CD4-positive, alpha-beta T cell treated with Interleukin-17A for 1 hour (primary cell): Measurements from ENCODE around the gene DLEC1.
A peak's percentile ranks its signal among the peaks of the same experiment; 100 is the strongest.

ENCODE experiments used
- DNase-seq: peaks from one replicate; pipeline ENCODE4 v3.0.0-alpha.2; 2020

The DLEC1 gene

DNA sequence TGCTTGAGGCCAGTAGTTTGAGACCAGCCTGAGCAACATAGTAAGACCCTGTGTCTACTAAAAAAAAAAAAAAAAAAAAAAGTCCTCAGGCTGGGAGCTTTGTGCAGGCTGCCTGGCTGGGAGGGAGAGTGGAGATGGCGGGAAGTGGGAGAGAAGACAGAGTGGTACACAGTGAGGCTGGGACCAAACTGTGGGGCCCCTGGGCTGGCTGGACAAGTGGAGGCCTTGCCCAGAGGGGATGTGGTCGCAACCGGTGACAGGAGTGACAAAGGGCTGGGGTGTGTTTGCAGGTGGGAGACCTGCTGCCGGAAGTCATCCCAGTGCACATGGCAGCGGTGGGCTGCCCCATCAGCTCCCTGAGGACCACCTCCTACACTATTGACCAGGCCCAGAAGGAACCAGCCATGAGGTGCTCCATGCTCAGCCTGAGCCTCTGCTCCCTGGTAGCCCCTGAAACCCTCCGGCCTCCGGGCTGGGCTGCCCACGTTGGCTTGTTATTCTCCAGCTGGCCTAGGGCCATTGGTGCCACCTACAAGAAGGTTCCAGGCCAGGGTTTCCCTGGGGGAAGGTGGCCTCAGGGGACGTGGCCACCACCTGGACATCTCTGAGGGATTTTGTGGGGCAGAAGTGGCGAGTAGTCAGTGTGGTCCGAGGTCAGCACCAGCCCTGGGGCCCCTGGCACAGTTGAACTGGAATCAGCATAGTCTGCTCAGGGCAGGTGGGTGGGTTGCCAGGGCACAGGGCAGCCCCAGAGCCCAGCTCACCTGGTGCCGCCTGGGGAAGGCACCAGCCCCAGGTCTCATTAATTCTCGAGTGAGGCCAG is 75.3 kb downstream of the DLEC1 start:
- DNase-seq = no peak

DNA sequence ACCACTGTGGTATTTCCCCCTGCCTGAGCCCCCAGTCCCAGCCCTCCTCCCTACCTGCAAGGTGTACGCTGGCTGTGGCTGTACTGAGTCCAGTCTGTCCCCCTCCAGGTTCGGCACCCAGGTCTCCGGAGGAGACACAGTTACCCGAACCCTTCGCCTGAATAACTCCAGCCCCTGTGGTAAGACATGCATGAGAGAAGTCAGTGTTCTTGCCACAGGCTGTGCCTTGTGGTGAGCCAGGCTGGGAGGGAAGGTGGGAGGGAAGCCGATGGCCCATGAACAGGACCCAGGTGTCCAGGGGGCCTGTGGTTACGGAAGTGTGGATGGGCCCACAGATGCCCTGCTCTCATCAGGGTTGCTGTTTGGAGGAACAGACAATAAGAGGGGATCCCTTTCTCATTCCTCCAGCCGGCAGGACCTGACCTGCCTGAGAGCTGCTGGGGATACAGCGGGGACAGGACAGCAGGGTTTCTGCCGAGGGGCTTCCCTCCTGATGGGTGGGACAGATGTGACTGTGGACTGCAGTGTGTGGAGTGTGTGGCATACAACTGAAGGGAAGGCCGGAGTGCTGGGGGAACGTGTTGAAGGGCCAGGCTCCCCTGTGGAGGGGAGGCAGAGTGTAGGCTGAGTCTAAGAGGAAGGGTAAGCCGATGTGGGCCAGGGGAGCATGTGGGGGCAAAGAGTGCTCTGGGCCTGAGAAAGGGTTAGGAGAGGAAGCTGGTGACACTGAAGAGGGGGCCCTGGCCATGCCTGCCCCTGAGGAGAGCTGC is 76.1 kb downstream of the DLEC1 start:
- no peak for DNase-seq

DNA sequence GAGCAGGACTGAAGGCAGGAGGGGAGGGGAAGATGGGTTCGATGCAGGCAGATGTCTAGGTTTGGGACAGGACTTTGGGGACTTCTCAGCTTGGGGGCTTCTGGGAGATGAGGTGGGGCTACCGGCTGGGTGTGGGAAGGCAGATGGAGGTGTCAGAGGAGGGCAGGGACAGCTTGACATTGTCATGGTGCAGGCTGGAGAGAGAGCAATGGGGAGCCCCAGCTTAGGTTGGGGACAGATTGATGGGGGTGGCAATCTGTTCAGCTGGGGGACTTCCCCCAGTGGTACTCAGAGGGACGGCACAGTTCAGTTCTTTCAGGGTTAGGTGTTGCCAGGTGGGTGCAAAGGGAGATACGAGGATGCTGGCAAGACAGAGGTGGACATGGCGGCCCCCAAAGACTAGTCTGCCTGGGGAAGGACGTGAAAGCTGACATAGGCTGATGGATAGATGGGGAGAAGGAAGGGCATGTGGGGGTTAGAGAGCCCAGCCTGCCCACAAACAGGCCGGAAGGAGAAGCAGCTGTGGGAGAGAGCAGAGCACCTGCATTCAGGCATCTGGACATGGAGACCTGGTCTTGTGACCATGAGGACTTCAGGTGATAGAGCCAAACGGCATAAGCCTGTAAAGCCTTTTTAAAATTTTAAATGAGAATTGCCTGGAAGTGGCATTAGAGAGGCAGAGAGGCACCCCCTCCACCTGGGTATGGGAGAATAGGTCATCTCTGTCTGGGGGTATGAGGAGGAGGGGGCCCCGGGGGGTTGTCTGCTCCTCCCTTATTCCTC is 76.8 kb downstream of the DLEC1 start:
- DNase-seq = no peak

DNA sequence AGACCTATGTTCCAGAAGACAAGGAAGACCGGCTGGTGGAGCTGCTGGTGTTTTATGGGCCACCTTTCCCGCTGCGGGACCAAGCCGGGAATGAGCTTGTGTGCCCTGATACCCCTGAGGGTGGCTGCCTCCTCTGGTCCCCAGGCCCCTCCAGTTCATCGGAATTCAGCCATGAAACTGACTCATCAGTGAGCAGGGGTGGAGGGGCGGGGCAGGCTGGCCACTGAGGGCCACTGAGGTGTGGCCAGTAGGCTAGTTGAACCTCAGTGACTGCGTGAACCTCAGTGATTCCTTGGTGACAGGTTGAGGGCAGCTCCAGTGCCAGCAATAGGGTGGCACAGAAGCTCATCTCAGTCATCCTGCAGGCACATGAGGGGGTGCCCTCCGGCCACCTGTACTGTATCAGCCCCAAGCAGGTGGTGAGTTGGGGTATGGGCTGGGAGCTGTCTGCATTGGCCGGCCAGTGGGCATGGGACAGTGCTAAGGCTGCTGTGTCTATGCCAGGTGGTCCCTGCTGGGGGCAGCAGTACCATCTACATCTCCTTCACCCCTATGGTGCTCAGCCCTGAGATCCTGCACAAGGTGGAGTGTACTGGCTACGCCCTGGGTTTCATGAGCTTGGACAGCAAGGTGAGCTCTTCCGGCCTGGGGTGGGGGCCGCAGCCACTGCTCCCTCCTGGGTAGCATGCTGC is 77.6 kb downstream of the DLEC1 start:
- DNase-seq = no peak

DNA sequence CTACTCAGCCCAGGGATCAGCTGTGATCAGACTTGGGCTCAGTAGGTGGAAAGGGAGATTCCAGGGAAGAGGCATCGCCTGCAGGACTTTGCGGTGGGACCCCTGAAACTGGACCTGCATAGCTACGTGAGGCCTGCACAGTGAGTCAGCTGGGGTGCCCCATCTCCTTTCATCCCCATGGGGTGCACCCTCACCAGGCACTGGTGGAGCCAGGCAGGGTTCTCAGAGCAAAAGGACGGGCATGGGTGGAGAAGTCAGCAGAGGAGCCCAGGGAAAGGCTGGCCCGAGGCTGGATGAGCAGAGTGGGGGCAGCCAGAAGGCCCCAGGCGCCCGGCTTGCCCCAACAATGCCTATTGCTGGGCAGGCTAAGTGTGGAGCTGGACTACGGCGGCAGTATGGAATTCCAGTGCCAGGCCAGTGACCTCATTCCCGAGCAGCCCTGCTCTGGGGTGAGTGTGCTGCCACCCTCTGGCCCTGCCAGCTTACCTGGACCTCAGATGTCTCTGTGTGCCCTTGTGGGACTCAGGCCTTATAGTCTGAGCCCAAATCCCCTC is 78.2 kb downstream of the DLEC1 start:
- no peak for DNase-seq

DNA sequence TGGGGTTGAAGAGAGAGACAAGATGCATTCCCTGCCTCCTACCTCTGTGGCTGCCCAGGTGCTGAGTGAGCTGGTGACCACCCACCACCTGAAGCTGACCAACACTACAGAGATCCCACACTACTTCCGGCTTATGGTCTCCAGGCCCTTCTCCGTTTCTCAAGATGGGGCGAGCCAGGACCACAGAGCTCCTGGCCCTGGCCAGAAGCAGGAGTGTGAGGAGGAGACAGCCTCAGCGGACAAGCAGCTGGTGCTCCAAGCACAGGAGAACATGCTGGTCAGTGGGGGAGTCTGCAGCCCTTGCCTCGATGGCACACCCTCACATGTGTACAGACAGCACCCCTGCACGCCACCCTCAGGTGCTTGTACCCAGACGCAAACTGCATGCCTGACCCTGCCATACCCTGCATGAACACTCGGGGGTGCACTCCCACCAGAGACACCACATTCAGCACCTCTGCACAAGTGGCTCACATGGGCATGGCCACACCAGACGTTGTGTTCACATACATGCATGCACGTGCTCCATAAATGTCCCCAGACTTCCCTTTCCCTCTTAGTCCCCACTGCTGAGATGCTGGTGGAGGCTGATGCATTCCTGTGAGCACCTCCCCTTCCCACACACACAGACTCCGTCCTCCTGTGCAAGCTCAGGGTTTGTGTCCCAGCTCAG is 78.9 kb downstream of the DLEC1 start:
- DNase-seq = peak; percentile 80

DNA sequence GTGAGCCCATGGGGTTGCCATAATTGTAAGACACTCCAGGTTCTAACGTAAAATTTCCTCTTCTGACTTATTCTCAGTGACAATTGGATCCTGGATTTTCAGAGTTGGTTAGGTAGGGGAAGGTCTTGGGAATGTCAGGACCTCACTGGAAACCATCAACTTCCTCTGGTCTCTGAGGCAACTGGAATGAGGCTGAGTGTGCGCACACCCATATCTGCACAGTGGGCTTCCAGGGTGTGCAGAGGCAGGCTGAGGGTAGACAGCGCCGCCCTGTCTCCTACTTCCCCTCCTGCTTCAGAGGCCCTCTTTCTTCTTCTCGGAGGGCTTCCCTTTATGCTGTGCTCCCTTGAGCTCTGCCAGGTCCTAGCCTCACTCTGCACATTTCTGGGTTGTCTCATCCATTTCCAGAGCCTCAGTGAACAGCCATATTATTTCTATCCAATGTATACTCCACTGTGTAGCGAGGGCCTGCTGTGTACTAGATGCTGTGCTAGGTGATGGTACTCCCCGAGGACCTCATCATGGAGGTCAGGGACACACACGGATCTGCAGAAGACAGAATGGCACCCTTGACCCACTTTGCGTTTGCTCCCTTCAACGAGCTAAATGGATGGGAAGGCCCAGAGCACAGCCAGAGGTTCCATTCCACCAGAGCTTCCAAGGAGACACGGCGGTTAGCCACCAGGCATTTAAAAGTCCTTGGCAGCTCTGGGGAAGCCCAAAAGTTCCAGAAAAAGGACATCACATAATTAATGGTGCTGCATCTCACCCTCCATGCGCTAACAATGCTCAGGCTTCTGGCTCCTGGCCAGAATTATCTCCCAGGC is 79.6 kb downstream of the DLEC1 start:
- DNase-seq = no peak

DNA sequence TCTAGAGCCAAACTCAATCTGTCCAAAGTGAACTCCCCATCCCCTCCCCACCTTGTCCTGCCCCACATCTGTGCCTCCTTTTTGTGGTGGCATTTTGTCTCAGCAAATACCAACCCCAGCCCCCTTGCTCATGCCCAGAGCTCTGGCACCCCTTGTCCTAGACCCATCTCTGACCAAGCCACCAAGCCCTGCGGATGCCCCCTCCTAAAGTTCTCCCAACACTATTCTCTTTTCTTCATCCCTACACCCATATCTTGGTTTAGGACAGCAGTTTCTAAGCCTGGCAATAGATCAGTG is 80.2 kb downstream of the DLEC1 start:
- DNase-seq = no peak

DNA sequence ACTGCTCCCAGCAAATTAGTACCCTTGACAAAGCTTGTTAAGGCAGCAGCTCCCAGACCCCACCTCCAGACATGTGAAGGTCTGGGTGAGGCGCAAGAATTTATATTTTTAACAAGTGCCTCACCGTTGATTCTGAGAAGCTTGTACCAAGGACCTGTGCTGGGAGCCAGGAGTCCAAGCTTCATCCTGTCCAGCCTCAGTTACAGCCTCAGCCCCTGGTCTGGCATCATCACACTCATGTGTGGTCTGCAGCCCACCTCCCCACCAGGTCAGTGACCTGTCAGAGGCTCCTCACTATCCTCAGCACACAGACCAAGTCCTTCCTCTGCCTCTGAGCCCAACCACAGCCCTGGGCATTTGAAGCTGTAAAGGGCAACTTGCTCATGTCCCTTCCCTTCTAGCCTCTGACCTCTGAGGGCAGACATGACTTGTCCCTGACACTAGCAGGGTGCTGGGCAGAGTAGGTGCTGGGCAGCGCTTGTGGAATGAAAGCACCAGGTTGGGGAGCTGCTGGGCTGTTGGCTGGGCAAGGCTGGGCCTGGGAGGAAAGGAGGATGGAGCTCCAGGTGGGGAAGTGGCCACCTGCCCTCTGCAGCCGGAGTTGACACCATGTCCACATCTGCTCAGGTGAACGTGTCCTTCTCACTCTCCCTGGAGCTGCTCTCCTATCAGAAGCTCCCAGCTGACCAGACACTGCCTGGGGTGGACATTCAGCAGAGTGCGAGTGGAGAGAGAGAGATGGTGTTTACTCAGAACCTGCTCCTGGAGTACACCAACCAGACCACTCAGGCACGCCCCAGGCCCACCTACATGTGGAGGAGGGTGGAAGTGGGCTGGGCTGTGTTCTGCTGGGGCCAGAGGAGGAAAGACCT is 81.0 kb downstream of the DLEC1 start:
- no peak for DNase-seq

DNA sequence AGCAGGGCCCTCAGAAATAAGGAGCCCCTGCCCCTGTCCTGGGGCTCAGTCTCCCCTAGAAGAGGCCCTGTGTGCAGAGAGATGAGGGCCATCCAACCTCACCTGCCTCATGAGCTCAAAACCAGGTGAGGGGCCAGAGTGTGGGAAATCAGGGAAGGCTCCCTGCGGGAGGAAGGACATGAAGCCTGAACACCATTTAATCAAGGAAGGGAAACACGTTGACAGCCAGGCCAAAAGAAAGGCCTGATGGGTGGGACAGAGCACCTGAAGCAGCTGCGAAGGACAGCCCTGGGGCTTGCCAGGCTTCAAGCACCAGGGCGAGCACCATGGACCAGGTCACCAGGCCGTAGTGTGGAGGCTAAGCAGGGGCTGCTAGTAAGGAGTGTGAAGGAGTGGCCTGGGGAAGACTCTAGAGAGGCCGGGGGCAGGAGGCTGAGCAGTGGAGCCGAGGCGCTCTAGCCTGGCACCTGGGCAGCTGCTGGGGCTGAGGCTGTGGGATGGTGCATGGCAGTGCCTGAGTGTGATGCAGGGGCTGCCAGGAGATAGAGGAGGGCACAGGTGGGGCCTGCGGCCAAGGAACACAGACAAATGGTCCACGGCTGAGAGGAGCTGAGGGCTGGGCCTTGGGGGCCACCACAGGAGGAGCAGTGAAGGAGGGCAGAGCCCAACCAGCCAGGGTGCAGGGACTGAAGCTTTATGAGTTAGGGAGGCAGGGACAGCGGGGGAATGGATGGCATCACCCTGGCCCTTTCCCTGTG is 81.9 kb downstream of the DLEC1 start:
- DNase-seq = no peak

DNA sequence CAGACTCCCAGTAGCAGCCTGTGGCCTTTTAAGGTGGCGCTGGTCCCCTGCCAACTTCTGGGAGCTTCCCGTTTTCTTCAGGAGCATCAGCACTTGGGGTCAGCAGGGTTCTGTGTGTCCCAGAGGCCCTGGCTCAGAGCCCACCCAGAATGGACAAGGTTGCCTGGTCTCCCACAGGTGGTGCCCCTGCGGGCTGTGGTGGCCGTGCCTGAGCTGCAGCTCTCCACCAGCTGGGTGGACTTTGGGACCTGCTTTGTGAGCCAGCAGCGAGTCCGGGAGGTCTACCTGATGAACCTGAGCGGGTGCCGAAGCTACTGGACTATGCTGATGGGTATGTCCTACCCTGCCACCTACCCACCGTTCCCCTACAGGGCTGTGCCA is 82.4 kb downstream of the DLEC1 start:
- no peak for DNase-seq

DNA sequence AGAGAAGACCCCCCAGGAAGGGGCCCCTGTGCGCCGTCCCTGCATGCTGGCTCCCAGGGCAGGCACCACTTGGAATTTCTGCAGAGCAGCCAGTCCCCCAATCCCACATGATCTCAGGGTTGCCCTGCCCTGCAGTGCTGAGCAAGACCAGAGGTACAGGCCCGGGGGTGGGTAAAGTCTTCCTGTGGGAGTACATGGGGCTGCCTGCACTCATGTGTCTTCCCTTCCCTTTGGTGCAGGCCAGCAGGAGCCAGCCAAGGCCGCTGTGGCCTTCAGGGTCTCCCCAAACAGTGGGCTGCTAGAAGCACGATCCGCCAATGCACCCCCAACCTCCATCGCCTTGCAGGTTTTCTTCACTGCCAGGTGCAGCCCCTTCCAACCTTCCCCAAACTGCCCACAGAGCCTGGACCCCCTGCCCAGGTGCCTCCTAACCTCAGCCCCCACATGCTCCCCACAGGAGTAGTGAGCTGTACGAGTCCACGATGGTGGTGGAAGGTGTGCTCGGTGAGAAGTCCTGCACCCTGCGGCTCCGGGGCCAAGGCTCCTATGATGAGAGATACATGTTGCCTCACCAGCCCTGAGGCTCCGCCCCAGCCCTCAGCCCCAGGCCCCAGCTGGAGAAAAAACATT is 82.9 kb downstream of the DLEC1 start:
- no peak for DNase-seq

DNA sequence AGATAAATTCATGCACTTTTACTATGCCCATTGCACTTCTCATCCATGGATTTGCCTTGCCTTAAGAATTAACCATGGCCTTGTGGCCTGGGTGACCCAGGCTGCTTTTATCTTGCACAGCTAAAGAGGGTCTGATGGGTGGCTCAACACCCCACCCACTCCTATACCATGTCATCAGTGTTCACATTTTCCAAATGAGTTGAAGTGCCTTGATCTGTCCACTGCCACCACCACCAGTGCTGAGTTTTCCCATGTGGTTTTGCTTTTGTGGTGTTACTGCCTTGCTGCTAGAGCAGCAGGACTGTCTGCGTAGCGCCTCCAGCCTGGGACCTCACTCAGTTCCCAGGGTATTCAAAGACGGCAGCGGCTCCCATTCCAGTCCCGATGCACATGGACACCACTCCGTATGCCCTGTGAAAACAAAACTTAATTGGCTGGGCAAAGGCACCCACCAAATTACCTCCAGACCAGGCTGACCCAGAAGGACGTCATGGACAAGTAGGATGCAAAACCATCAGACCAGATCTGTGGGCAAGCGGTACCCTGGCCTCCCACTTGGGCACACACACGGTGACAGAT is 83.8 kb downstream of the DLEC1 start:
- no peak for DNase-seq

DNA sequence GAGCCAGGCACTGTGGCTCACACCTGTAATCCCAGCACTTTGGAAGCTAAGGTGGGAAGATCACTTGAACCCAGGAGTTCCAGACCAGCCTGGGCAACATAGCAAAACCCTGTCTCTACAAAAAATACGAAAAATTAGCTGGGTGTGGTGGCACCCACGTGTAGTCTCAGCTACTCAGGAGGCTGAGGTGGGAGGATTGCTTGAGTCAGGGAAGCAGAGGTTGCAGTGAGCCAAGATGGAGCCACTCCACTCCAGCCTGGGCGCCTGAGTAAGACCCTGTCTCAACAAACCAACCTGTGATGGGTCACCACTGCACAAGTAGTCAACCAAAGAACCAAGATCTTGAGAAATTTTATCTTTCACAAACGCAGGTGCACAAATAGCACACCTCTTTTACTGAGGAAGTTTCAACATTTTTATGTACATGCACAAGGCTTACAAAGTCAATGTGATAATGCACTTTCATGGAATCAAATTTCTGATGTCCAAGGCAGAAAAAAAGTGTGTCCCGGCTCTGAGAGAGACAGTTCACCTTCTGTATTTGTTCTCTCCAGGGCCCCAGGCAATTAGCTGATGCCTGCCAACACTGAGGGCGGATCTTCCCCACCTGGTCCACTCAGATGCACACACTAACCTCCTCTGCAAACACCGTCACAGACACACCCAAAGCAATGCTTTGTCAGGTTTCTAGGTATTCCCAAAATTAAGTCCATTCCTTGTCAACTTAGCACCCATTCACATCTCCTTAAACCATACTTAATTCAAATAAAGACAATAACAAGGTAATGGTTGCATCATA is 85.5 kb downstream of the DLEC1 start:
- no peak for DNase-seq

DNA sequence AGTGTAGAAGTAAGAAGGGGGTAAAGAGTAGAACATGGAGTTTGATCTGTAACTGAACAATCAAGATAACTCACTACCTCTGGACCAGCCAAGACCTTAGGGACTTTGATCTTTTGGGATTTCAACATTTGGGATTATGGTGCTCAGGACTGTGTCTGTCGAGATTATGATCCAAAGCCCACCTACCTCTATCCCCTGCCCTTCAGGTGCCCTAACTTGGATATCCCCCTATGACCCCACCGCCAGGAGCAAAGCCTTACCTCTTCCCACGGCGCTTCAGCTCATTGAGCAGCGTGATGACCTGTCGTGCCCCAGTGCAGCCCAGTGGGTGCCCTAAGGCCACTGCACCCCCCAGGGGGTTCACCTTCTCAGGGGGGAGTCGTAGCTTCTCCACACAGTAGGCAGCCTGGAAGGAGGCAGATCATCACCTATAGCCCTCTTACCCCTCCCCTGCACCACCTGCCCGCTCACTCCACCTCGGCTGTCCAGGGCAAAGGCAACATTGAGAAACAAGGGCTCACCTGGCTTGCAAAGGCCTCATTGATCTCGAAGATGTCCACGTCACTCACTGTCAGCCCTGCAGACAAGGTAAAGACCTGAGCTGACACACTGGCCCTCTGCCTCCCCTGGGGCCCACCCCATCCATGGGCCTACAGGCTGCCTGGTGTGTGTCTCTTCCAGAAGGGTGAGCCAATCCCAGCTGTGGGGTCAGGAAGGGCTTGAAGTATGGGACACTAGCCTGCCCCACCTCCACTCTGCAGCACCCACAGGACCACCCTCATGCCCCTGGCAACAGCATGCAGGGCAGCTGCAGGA is 86.5 kb downstream of the DLEC1 start:
- DNase-seq = no peak

DNA sequence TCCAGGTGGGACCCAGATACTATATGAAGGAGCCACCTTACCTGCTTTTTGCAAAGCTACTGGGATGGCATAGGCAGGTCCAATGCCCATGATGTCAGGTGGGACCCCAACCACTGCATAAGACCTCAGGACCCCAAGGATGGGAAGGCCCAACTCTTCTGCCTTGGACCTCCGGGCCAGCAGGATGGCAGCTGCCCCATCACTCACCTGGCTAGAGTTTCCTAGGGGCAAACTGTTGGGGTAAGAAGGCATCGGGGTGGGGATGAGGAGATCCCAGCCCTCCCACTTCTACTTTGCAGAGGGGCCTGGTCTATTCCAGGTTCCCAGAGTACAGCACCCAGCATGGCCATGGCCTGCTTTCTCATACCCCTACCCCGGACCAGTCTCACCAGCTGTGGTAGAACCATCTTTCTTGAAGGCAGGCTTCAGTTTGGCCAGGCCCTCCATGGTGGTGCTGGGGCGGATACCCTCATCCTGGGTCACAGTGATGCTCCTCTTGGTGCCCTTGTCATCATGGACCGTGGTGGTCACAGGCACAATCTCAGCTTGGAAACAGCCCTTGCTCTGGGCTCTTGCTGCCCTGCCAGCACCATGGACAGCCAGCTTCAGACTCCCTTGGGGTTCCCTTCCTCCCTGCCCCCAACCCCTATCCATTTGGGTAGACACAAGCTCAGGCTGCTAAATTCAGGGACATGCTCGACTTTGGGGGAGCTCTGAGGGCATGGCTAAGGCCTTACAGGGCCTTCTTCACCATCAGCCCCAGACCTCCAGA is 87.3 kb downstream of the DLEC1 start:
- no peak for DNase-seq
